ENCODE measurements around the gene DHRS4. TPM values are rescaled to one million over a fixed set of nuclear protein-coding genes. Genes with fewer than 3 reads are reported as not detected.

Gene DHRS4
- total and polyA plus RNA-seq, 2 of the 13 experiments (the other 11 are each of a cell fraction or from before 2014, with no cell fraction given) = 23.9 to 45.1 TPM

GRCh38 chr14:23951590-23952201, 1.9 kb upstream of the DHRS4 start (continued):
- TF ChIP-seq UBTF (CRISPR knock-in tag; IDR thresholded peaks at IDR 0.05) (no peak; the same call in 1 of the 2 replicates), HNF4A (CRISPR knock-in tag; IDR thresholded peaks at IDR 0.05) (peak; percentile 55; the same call in 1 of the 2 replicates), ZNF577 (CRISPR knock-in tag; IDR thresholded peaks at IDR 0.05; ENCODE audit: borderline replicate concordance, low read depth) (no peak), JUNB (CRISPR knock-in tag; IDR thresholded peaks at IDR 0.05; ENCODE audit: borderline replicate concordance) (no peak), FOXA3 (CRISPR knock-in tag; IDR thresholded peaks at IDR 0.05) (peak; percentile 52; the same call in 1 of the 2 replicates), ZNF280B (CRISPR knock-in tag; IDR thresholded peaks at IDR 0.05; ENCODE audit: borderline replicate concordance) (no peak), ZNF83 (CRISPR knock-in tag; IDR thresholded peaks at IDR 0.05; ENCODE audit: borderline replicate concordance) (no peak), ZNF614 (CRISPR knock-in tag; IDR thresholded peaks at IDR 0.05; ENCODE audit: borderline replicate concordance) (peak; percentile 31; the same call in 1 of the 2 replicates), SP4 (CRISPR knock-in tag; IDR thresholded peaks at IDR 0.05) (peak; percentile 58; the same call in 1 of the 2 replicates), FOXA1 (IDR thresholded peaks at IDR 0.05) (no peak), FOXA1 (CRISPR knock-in tag; IDR thresholded peaks at IDR 0.05) (0 out of 2 replicates have a peak, but pooled peaks have one; percentile 23), ZNF605 (CRISPR knock-in tag; IDR thresholded peaks at IDR 0.05) (no peak), TOPORS (CRISPR knock-in tag; IDR thresholded peaks at IDR 0.05) (0 out of 2 replicates have a peak, but pooled peaks have one; percentile 22), ZNF546 (CRISPR knock-in tag; conservative IDR thresholded peaks at IDR 0.05) (peak; percentile 44; the same call in 1 of the 2 replicates), ZBTB8A (CRISPR knock-in tag; IDR thresholded peaks at IDR 0.05; ENCODE audit: borderline replicate concordance, low read depth) (no peak), ZNF784 (CRISPR knock-in tag; IDR thresholded peaks at IDR 0.05; ENCODE audit: borderline replicate concordance) (0 out of 2 replicates have a peak, but pooled peaks have one; percentile 38), MEIS1 (CRISPR knock-in tag; IDR thresholded peaks at IDR 0.05; ENCODE audit: borderline replicate concordance) (0 out of 2 replicates have a peak, but pooled peaks have one; percentile 38), ZNF274 (CRISPR knock-in tag; IDR thresholded peaks at IDR 0.05) (peak; percentile 61; the same call in 1 of the 2 replicates), RBAK (CRISPR knock-in tag; IDR thresholded peaks at IDR 0.05) (no peak), ETV6 (CRISPR knock-in tag; conservative IDR thresholded peaks at IDR 0.05) (0 out of 2 replicates have a peak, but pooled peaks have one; percentile 67), RFX3 (CRISPR knock-in tag; IDR thresholded peaks at IDR 0.05) (no peak), ZNF343 (CRISPR knock-in tag; IDR thresholded peaks at IDR 0.05) (0 out of 2 replicates have a peak, but pooled peaks have one; percentile 63), ZBTB34 (CRISPR knock-in tag; IDR thresholded peaks at IDR 0.05) (no peak), NFE2L2 (IDR thresholded peaks at IDR 0.05; ENCODE audit: low read length) (no peak), ISL2 (CRISPR knock-in tag; IDR thresholded peaks at IDR 0.05) (no peak)
